ENCODE results near the gene WDR1. TPM values are rescaled to one million over a fixed set of nuclear protein-coding genes. Genes with fewer than 3 reads are reported as not detected.

WDR1 gene
- total RNA-seq, 1 experiment from 2014 or later = 227 TPM

DNA sequence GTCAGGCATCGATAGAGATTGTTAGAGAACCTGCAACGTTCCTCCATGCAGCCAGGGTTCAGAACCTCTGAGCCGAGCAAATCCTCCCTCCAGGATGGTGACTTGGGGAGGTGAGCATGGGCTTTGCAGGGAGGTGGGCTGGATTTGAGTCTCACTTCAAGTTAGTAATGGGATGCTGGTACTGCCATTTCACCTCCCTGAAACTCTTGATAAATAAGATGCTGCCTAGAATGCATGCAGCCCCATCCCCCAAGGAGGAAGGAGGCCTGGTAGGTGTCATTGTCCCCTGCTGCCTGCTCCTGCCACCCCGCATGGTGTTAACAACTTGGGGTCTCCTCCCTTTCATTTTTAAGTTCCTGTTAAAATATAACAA lies 59.6 kb downstream of the WDR1 start:
- ChIA-PET POLR2A (ENCODE audit: low non-redundant PET) (no interaction called here), CTCF (no interaction called here)
- no peaks in the 10 kb centered on the region for H3K9me3 ChIP-seq (ENCODE audit: low read depth, low read length, poor library complexity, severe bottlenecking)
- no peak overlapping the region for H3K4me3 ChIP-seq (ENCODE audit: low read depth, low read length, poor library complexity, severe bottlenecking)
- no peaks in the 10 kb centered on the region for H3K36me3 ChIP-seq (ENCODE audit: insufficient read depth, low read length, poor library complexity, severe bottlenecking)
- no peak overlapping the region for H3K27ac ChIP-seq (ENCODE audit: low read depth, low read length, poor library complexity, severe bottlenecking)
- no peaks in the 10 kb centered on the region for H3K4me1 ChIP-seq (ENCODE audit: insufficient read depth, low read length, poor library complexity, severe bottlenecking)
- no TSS peak for BruUV-seq (replicated peaks)
- intact Hi-C loops (cut with micrococcal nuclease; ENCODE audit: unreplicated experiment) = no loop called here
- no peak for TF ChIP-seq EZH2 (IDR thresholded peaks at IDR 0.05; ENCODE audit: borderline replicate concordance, low read depth, low read length, poor library complexity, severe bottlenecking)
- TF ChIP-seq, protein P1, sequence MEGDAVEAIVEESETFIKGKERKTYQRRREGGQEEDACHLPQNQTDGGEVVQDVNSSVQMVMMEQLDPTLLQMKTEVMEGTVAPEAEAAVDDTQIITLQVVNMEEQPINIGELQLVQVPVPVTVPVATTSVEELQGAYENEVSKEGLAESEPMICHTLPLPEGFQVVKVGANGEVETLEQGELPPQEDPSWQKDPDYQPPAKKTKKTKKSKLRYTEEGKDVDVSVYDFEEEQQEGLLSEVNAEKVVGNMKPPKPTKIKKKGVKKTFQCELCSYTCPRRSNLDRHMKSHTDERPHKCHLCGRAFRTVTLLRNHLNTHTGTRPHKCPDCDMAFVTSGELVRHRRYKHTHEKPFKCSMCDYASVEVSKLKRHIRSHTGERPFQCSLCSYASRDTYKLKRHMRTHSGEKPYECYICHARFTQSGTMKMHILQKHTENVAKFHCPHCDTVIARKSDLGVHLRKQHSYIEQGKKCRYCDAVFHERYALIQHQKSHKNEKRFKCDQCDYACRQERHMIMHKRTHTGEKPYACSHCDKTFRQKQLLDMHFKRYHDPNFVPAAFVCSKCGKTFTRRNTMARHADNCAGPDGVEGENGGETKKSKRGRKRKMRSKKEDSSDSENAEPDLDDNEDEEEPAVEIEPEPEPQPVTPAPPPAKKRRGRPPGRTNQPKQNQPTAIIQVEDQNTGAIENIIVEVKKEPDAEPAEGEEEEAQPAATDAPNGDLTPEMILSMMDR (conservative IDR thresholded peaks at IDR 0.05; ENCODE audit: low read depth, low read length) = no peak
- no peaks in the 10 kb centered on the region for H3K27me3 ChIP-seq (replicated peaks; ENCODE audit: insufficient read depth, low read depth, low read length, poor library complexity)
- no peak for DNase-seq (ENCODE audit: low spot score)

DNA sequence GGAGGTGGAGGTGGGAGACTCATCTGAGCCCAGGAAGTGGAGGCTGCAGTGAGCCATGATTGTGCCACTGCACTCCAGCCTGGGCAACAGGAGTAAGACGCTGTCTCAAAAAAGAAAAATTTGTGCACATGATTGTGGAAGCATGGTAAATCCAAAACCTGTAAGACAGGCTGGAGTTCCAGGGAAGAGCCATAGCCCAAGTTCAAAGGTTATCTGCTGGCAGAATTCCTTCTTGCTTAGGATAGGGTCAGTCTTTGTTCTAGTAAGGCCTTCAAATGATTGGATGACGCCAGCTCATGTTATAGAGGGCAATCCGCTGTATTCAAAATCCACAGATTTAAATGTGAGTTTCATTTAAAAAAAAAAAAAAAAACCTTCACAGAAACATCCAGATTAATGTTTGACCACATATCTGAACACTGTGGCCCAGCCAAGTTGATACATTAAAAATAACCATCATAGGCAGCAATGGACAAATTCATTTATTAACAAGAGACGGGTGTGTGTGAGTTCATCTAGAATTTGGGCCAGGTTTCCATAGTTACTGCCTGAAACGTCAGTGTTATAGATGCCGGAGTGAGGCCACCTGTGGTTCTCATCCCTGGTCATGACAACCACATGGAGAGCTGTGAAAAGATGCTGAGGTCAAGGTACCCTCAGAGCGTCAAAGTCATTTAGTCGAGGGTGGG lies 60.1 kb downstream of the WDR1 start:
- POLR2A ChIA-PET (ENCODE audit: low non-redundant PET) = no interaction called here
- Histone ChIP-seq H3K36me3 (ENCODE audit: insufficient read depth, low read length, poor library complexity, severe bottlenecking) (no peaks in the 10 kb centered on the region), H3K9me3 (ENCODE audit: low read depth, low read length, poor library complexity, severe bottlenecking) (no peaks in the 10 kb centered on the region), H3K4me1 (ENCODE audit: insufficient read depth, low read length, poor library complexity, severe bottlenecking) (no peaks in the 10 kb centered on the region), H3K27ac (ENCODE audit: low read depth, low read length, poor library complexity, severe bottlenecking) (no peak overlapping the region), H3K27me3 (replicated peaks; ENCODE audit: insufficient read depth, low read depth, low read length, poor library complexity) (no peaks in the 10 kb centered on the region), H3K4me3 (ENCODE audit: low read depth, low read length, poor library complexity, severe bottlenecking) (no peak overlapping the region)
- DNase-seq (ENCODE audit: low spot score) = no peak
- no TSS peak for BruUV-seq (replicated peaks)
- intact Hi-C loops (cut with micrococcal nuclease; ENCODE audit: unreplicated experiment) = no loop called here
- CTCF ChIA-PET = no interaction called here
- no peak for TF ChIP-seq EZH2 (IDR thresholded peaks at IDR 0.05; ENCODE audit: borderline replicate concordance, low read depth, low read length, poor library complexity, severe bottlenecking)
- TF ChIP-seq, protein P1 (conservative IDR thresholded peaks at IDR 0.05; ENCODE audit: low read depth, low read length) = no peak

DNA sequence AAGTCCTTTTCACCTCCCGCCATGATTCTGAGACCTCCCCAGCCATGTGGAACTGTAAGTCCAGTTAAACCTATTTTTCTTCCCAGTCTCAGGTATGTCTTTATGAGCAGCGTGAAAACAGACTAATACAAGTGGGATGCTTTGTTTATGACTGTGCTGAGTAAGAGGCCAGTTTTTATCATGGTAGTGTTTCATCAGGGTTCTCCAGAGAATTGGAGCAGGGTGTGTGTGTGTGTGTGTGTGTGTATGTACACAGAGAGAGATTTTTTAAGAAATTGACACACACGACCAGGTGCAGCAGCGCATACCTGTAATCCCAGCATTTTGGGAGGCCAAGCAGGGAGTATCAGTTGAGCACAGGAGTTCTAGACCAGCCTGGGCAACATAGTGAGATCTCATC lies 60.7 kb downstream of the WDR1 start:
- CTCF ChIA-PET = no interaction called here
- Histone ChIP-seq H3K27me3 (replicated peaks; ENCODE audit: insufficient read depth, low read depth, low read length, poor library complexity) (peaks cover 4% of the 10 kb centered on the region), H3K36me3 (ENCODE audit: insufficient read depth, low read length, poor library complexity, severe bottlenecking) (no peaks in the 10 kb centered on the region), H3K9me3 (ENCODE audit: low read depth, low read length, poor library complexity, severe bottlenecking) (no peaks in the 10 kb centered on the region), H3K27ac (ENCODE audit: low read depth, low read length, poor library complexity, severe bottlenecking) (no peak overlapping the region), H3K4me3 (ENCODE audit: low read depth, low read length, poor library complexity, severe bottlenecking) (no peak overlapping the region), H3K4me1 (ENCODE audit: insufficient read depth, low read length, poor library complexity, severe bottlenecking) (no peaks in the 10 kb centered on the region)
- intact Hi-C loops (cut with micrococcal nuclease; ENCODE audit: unreplicated experiment) = no loop called here
- no peak for TF ChIP-seq EZH2 (IDR thresholded peaks at IDR 0.05; ENCODE audit: borderline replicate concordance, low read depth, low read length, poor library complexity, severe bottlenecking)
- TF ChIP-seq, protein P1 (conservative IDR thresholded peaks at IDR 0.05; ENCODE audit: low read depth, low read length) = no peak
- BruUV-seq (replicated peaks) = no TSS peak
- POLR2A ChIA-PET (ENCODE audit: low non-redundant PET) = no interaction called here
- DNase-seq (ENCODE audit: low spot score) = no peak
